Hippocampal formation (tissue), 2 donors: ENCODE data around the gene ILF3.

Experiments
- DNase-seq, 2 donors: peaks; one replicate each; lab custom pipeline; 2025; lab: John Stamatoyannopoulos, UW

The ILF3 gene

GRCh38 chr19:10695401-10696398 is 41.6 kb downstream of the ILF3 start:
- peak; percentile 77 to 80 for DNase-seq

- no peak for DNase-seq
Measured at GRCh38 chr19:10699650-10700335, 45.6 kb downstream of the ILF3 start.

- no peak for DNase-seq
Measured at GRCh38 chr19:10701955-10702525, 47.9 kb downstream of the ILF3 start.

- no peak for DNase-seq
Measured at GRCh38 chr19:10706990-10707389, 52.8 kb downstream of the ILF3 start.

GRCh38 chr19:10707440-10707839 is 53.3 kb downstream of the ILF3 start:
- no peak for DNase-seq

- no peak for DNase-seq
Measured at GRCh38 chr19:10708291-10708690, 54.1 kb downstream of the ILF3 start.

GRCh38 chr19:10712045-10712444 is 57.9 kb downstream of the ILF3 start:
- DNase-seq, result no peak

- no peak for DNase-seq
Measured at GRCh38 chr19:10712754-10713153, 58.6 kb downstream of the ILF3 start.

GRCh38 chr19:10713317-10713716 is 59.2 kb downstream of the ILF3 start:
- DNase-seq, result no peak

GRCh38 chr19:10717054-10717355 is 62.9 kb downstream of the ILF3 start:
- DNase-seq, result no peak

- peak; percentile 99 to 100 for DNase-seq
Measured at GRCh38 chr19:10717356-10718204, 63.4 kb downstream of the ILF3 start, which contains the start of gene DNM2. Gene DNM2, plus strand, starts transcription at chr19:10718079. Its CDS starts 164 bp downstream, at chr19:10718243.

GRCh38 chr19:10718205-10719196 is 64.4 kb downstream of the ILF3 start:
- DNase-seq, result no peak

- DNase-seq, result no peak
Measured at GRCh38 chr19:10719466-10719961, 65.4 kb downstream of the ILF3 start.

- no peak for DNase-seq
Measured at GRCh38 chr19:10720607-10721125, 66.5 kb downstream of the ILF3 start.

GRCh38 chr19:10723591-10723990 is 69.4 kb downstream of the ILF3 start:
- no peak for DNase-seq

- no peak for DNase-seq
Measured at GRCh38 chr19:10724573-10725071, 70.5 kb downstream of the ILF3 start.

- no peak for DNase-seq
Measured at GRCh38 chr19:10725415-10725814, 71.3 kb downstream of the ILF3 start.

- DNase-seq, result no peak
Measured at GRCh38 chr19:10726268-10726667, 72.1 kb downstream of the ILF3 start.

GRCh38 chr19:10727685-10728201 is 73.6 kb downstream of the ILF3 start:
- peak in 1 of 2 donors; percentile 42 for DNase-seq

- DNase-seq, result no peak
Measured at GRCh38 chr19:10729411-10729810, 75.3 kb downstream of the ILF3 start.
